ENCODE measurements around the gene ARHGAP22.

The ARHGAP22 gene

DNA sequence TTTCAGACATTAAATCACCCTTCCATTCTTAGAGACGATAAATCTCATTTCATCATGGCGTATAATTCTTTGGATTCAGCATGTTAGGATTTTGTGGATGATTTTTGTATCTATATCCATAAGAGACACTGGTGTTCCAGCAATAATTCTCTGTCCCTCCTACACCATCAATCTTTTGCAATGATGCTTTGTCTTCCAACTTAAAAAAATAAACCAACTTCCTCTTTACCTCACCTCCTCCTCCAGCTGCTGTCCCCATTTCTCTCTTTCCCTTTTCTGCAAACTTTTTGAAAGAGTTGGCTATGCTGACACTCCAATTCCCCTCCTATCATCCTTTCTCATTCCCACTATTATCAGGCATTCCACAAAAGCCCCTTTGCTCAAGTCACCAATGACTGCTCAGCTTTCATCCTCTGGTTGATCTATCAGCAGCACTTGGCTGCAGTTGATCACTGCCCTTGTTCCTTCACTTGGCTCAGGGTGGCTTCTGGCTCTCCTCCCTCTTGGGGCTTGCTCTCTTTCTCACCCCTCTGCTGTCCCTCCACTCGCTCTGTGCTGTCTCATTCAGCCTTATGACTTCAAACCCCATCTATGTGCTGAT, 130.0 kb downstream of the ARHGAP22 start:
- DNase-seq = no peak

DNA sequence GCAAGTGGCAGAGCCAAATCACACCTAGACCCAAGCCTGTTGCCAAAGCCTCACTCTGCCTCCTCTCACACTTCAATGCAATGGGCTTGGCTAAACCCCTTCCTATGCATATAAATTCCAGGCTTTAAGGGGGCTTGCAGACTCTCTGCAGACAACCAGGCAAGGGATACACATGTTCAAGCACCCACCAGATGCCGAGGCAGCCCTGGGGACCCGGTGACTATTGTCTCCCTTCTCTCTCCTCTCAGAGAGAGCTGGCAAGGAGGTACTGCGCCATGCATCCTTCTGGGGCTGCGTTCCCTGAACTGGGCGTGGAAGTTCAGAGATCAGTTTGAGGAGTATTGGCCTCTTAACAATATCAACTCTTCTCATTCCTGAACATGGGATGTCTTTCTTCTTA, 131.2 kb downstream of the ARHGAP22 start:
- DNase-seq = no peak

DNA sequence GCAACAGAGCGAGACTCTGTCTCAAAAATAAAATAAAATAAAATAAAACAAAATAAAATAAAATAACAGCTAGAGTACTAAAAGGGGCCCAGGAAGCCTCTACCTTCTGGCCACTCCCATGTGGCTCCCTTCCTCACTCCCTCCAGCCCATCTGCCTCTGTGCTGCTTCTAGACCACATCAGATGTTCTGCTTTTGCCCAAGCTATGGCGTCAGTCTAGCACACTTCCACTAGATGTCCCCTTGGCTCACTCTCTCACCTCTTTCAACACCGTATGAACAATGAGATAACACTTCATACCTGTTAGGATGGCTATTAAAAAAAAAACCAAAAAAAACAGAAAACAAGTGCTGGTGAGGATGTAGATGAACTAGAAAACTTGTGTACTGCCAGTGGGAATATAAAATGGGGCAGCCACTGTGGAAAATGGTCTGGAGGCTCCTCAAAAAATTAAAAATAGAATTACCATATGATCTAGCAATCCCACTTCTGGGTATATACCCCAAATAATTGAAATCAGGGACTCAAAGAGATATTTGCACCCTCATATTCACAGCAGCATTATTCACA, 132.3 kb downstream of the ARHGAP22 start:
- no peak for DNase-seq

DNA sequence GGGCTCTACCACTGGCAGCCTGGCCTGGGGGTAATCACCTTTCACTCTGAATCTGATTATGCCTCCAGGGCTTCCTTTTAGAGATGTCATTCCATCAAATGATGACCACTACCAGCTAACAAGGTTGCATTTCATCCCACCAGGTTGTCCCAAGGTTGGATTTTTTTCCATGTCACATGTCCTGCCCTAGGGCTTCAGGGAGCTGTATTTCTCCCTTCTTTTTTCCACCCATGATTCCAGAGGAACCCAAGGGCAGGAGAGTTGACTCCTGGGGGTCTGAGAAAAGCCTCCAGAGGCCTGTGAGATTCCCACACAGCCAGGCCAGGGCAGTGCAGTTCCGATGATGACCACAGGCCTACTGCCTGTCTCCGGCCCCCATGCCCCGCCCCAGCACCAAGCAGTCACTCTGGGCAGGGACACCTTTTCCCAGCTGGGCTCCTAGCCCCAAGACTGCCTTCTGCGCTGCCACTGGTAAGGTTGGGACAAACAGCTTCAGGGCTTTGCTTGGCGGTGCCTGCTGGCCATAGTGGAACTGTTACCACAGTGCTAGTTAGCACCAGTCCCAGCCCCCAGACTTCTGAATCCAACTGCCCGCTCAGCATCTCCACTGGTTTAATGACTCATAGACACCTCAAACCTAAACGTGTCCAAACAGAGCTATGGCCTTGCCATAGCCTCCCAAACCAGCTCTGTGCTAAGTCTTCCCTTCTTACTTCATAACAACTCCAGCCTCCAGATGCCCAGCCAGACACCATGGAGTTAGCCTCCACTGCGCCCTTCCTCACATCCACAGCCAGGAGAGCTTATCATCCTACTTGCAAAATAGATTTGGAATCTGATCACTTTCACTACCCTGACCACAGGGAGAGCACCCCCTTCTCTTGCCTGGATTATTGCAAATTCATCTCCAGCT, 133.7 kb downstream of the ARHGAP22 start:
- DNase-seq = no peak

DNA sequence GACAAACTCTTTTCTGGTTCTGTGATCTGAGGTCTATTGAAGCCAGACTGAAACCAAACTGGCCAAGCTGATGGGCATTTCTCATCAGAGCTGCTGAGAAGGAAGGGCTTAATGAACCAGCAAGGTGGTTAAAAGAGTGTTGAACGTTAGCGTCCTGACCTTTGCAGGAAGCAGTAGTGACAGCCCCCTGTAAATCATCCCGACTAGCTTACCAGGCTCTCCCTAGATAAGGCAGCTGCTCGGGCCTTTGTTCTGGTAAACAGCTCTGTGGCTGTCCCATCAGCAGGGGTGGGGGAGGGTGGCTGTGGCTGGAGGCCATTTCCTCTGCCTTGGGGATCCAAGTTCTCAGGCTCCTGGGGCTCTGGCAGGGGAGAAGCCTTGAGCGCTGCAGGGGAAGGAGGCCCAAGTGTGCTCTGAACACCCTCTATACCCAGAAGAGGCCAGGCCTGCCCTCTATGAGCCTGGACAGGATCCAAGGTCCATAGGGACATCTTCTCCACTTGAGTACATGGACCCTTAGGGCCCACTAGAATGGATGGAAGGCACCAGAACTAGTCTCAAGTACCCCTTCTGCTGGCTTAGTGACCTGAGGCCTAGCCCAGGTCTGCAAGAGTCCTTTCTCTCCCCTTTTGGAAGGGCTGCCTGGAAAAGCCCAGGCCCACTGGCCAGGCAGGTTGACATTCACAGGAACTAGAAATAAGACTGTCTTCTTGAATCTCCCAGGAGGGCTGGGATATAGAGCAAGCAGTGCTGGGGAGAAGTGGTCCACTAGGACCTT, 134.6 kb downstream of the ARHGAP22 start:
- no peak for DNase-seq

DNA sequence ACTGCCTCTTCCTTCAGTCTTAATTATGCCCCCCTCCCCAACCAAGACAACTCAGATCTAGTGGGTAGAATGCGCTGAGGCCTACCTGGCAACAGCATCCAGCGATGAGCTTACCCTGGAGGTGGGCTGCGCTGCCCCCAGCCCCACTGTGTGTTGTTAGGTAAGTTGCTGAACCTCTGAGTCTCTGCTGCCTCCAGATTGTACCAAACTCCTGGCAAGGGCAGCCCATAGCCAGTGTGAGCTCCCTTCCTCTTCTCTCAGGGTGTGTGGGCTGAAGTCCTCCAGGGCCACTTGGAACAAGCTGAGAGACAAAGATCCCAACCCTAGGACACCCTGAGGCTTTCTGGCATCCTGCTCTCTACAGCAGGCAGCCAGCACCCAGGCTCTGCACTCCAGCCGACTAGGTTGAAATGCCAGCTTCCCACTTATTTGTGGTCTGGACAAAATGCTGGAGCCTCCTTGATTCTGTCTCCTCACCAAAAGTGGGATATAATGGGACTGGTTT, 135.3 kb downstream of the ARHGAP22 start:
- DNase-seq = no peak

DNA sequence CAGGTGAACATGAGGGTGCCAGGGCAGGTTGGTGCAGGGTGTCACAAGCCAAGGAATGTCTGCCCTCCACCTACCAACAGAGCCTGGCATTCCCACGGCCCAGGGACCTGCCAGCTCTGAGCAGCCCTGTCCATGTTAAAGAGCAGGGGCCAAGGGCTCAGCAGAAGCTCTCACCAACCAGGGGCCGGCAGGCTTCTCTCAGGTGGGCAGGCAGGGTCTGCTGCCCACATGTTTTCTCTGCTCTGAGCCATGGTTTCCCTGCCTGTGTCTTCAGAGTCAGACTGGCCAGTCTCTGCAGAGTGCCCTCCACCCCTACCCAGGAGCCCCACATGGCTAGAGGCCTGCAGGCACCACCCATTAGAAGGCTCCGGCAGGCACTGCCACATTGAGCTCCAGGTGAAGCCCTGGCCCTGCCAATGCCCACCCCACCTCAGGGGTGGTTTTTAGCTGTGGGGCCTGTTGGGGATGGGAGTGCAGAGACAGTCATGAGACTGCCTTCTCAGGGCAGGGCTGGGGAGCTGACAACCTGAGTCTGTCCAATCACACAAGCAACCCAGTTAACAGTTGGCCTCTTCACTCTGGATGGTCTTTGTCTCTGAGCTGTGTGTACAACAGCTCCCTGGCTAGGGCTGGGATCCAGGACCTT, 135.9 kb downstream of the ARHGAP22 start:
- DNase-seq = no peak

DNA sequence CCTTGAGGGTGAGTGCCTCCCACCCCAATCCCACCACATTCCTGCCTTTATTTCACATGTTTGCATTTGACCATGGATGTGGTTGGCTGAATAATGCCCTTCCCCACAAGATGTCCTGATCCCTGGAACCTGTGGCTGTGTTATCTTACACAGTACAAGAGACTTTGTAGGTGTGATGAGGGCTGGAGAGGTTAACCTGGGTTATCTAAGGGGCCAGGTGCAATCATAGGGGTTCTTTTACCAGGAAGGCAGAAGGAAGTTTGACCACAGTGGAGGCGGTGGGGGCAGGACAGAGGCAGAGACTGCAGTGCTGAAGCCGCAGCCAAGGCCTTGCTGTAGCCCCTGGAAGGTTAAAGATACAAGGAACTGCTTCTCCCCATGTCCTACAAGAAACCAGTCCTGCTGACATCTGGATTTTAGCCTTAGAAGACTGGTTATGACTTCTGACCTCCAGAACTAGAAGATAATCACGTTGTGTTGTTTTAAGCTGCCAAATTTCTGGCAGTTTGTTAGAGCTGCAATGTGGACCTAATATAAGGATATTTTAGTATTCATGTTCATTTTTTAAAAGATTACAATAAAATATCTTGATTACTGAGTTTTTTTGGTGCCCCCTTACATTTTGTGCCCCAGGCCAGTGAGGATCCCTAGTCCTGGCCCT, 136.6 kb downstream of the ARHGAP22 start:
- DNase-seq = no peak

DNA sequence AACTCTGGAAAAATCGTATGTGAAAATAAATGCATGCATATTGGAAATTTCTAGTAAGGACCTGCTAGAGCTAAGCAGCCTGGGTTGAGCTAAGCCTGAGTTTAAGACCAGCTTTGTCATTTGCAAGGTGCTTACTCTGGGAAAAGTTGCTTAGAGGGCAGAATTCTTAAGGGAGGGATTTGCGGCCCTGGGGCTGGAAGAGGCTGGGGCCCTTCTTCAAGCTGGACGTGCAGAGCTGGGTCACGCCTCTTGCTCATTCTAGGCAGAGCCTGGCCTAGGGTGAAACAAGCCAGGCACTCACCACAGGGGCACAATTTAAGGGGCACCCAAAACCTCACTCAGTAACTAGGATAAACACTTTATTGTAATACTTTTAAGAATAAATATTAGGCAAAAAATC, 137.2 kb downstream of the ARHGAP22 start:
- no peak for DNase-seq

DNA sequence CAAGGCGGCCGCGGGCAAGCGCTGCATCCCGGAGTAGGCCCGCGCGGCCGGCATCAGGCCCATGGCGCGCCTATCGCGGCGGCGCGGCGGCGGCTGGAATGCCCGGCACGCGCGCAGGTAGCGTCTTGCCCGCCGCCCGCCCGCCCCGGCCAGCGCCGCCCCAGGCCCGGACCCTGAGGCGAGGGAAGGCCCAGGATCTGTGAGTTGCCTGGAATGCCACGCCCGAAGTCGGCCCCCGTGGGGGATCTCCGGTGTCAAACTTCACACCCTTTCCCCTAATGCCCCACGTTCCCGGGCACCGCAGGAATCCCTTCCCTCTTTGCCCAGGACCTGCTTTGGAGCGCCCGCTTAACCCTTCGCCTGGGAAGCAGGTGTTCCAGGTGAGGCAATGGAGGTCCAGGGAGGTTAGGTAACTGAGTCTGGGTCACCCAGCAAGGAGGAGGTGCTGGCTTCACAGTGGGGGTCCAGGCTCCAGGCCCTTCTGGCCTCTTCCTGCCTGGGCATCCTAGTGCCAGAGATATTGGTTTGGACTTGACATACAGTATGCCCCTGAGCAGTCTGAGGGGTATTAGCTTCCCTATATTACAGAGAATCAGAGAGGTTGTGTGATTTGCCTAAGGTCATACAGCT, 138.1 kb downstream of the ARHGAP22 start:
- no peak for DNase-seq

DNA sequence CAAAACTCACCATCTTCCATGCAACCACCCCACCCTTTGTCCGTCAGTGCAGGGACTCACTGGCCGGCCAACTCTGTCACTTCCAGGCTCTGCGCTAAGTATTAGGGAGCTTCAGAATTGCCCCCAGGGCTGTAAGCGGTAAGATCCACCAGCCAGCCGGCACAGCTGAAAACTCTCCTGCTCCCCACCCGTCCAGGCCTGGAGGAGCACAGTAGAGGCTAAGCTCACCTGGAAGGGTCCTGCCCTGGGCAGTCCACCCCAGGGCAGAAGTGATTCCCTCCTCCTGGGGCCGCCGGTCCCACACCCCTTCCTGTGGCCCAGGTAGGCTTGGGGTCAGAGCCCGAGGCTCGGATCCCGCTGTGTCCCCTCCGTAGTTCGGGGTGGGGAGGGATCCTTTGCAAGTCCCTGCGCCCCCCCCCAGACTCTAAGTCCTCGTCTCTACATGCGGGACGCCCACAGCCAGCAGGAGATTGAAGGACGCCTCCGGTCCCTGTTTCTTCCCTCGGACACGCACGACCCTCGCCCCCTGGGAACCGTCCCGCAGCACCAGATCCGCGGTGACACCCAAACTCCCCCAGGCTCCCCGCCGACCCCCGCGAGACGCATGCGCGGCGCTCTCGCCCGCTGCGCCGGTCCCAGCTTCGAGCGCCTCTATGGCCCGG, 138.9 kb downstream of the ARHGAP22 start:
- no peak for DNase-seq

DNA sequence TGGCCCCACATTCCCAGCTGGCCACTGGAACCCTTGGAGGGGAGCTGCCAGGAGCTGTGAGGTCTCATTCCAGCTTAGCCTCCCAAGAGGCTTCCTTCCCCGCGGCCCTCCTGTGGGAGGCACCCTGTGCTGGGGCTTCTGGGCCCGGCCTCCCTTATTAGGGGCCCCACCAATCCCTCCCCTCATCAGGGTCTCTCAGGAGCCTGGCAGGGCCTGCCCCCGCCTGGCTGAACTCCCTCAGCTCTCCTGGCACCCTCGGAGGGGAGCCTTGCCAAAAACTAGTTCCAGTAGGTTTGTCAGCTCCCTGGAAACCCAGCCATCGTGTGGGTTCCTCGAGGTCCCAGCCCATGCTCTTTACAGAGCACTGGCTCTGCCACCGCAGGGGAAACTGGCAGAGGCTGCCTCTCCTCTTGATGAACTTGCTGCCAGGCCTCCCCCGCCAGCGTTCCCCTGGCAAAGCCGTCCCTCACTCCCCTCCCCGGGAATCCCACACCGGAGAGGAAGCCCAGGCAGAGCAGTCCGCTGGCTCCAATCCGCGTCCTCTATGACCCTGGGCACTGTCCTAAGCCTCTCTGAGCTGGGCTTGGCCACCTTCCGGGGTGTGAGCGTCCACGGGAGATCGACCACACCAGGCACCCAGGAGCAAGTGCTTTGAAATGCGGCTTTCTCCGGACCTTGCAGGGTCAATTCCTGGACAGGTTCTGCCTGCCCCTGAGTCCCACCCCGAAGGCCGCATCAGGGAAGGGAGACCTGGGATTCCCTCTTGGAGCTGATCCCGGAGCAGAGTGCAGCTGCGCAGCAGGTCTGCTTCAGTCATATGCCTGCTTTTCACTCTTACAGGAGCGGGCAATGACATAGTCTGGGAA, 139.8 kb downstream of the ARHGAP22 start:
- DNase-seq = no peak

DNA sequence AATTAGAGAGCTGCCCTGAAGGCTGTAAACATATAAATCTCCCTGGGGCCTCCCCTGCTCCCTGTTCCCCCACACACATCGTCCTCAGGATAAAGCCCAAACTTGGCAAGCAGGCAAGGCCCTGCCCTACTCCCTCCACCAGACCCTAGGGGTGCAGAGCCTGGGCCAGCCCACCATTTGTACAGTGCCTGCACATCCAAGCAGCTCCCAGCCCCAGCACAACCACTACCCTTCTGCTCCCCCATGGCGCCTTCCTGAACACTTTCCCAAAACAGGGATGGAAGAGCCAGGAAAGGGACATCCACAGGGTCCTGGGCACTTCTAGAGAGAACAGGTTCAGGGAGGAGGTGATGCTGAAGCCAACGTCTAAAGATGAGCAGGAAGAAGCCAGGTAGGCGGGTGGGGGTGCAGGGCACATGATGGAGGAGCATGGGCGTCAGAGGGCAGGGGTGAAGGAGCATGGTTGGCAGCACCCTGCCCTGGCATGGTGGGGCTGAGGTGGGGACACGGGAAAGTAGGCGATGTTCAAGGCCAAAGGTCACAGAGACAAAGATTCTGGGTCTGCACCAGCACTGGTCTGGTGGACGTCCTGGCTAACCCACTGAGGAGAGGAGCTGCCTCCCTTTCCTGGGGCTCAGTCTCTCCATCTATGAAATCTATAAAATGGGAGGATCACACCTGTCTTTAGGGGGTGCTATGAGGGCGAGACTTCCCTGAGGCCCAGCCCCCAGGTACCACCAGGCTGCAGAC, 140.6 kb downstream of the ARHGAP22 start:
- no peak for DNase-seq

DNA sequence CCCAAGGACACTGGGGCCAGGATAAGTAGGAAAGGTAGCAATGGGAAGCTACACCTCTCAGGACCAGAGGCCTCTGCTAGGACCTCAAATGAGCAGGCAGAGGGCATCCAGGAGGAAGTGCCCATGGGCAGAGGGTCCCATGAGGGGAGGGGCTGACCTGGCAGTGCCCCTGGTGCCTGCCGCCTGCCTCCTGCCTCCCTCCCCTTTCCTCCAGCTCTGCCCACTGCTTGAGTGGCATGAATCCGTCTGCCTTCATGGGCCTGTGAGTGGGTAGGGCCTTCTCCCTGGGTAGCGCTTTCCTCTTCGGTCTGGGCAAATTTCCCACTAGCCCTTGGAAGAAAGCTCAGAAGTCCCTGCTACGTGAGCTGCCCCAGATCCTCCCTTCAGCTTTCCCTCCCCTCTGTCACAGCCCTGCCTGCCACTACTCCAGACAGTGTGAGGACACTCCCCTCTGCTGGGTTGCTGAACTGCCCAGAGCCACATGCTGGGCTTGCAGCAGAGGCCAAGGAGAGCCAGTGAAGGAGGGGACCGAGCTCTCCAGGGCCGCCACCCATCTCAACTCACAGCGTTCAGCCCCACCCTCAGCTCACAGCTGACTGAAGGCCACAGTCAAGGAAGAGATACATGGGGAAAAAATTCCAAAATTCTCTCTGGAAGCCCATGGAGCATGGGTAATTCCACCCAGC, 141.4 kb downstream of the ARHGAP22 start:
- DNase-seq = no peak

DNA sequence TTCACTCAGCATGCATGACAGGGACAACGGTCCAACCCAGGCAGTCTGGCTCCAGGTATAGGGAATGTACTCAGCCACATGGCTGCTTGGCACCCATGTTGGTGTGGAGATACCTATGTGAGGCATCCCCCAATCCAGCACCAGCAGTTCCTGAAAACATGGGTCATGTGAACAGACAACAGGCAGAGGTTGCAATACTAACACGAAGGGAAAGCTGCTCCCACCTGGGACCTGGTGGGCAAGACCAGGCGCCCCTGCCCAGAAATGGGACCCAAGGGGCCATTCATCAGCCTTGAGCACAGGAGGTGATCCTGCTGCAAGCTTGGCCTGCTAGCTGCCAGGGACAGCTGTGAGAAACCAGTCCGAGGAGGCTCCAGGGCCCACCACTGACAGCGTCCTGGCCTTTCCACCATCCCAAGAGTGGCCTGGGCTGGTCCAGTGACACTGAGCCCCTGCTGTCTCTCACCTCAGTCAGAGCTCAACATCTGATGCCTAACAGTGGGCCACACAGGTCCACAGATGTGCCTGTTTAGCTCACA, 142.3 kb downstream of the ARHGAP22 start:
- DNase-seq = no peak

DNA sequence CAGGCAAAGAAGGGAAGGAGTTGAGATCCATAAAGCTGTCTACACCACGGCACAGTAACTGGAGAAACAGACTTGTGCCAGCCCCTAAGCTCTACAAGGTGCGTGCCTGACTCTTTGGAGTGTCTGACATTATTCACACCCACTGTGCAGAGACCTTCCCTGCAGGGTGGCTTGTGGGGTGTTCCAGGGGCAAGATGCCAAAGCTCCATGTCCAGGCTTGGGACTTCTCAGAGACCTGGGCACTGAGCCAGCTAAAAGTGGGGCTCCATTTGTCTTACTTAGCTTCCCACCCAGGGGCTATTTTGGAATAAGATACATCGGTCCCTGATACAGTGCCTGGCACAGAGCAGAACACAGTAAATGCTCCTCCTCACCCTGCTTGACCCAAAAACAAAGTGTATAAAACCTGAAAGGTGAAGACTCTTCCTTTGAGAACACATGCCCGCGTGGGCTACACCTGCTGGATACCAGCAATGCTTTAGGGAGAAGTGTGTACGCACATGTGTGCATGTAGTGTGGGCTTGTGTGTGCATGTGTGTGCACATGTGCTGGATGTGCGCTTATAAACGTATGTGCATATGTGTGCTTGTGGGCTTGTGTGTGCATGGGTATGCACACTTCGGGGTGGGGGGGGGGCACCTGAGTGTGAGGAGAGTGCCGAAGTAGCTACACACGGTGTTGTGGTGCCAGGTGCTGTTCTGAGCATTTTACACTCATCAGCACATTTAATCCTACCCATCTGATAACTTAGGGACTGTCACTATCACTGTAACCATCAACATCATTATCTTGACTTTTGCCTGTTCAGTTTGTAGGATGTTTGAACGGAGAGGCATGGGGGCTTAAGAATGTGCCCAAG, 143.0 kb downstream of the ARHGAP22 start:
- no peak for DNase-seq

DNA sequence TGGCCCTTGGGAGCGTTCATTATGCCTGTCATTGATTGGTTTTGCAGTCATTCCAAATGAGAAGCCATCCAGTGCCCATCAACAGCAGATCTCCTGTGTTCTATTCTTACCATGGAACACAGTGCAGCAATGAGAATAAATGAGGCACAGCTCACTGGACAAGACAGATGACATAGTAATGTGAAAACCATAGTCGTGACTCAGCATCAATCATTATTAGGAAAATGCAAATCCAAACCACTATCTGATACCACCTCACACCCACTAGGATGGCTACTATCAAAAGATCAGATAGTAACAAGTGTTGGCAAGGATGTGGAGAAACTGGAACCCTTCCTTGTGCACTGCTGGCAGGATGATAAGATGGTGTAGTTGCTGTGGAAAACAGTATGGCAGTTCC, 144.7 kb downstream of the ARHGAP22 start:
- no peak for DNase-seq

Data from amniotic stem cell (primary cell).